Activated T-helper 9 cell treated with anti-CD3 and anti-CD28 coated beads, Interleukin-2, amount 50 U/mL, for 16 hours (primary cell): ENCODE measurements around the gene SIN3B.

Source experiments
- DNase-seq: peaks from one replicate; pipeline ENCODE4 v3.0.0-alpha.2; 2020; ENCODE audit warnings: low read depth

SIN3B gene

DNA sequence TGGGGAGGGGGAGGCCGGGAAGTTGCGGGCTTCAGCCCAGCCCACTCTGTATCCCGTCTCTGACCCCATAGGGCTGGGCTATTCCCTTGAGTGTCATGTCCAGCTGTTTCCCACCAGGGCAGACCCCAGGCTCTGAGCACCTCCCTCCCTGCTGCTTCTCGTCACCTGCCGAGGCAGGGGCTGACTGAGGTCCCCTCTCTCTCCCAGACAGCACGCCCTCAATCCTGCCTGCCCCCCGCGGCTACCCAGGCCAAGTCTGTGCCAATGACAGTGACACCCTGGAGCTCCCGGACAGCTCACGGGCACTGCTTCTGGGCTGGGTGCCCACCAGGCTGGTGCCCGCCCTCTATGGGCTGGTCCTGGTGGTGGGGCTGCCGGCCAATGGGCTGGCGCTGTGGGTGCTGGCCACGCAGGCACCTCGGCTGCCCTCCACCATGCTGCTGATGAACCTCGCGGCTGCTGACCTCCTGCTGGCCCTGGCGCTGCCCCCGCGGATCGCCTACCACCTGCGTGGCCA is 60.2 kb downstream of the SIN3B start:
- no peak for DNase-seq

DNA sequence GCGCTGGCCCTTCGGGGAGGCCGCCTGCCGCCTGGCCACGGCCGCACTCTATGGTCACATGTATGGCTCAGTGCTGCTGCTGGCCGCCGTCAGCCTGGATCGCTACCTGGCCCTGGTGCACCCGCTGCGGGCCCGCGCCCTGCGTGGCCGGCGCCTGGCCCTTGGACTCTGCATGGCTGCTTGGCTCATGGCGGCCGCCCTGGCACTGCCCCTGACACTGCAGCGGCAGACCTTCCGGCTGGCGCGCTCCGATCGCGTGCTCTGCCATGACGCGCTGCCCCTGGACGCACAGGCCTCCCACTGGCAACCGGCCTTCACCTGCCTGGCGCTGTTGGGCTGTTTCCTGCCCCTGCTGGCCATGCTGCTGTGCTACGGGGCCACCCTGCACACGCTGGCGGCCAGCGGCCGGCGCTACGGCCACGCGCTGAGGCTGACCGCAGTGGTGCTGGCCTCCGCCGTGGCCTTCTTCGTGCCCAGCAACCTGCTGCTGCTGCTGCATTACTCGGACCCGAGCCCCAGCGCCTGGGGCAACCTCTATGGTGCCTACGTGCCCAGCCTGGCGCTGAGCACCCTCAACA is 60.8 kb downstream of the SIN3B start:
- no peak for DNase-seq

DNA sequence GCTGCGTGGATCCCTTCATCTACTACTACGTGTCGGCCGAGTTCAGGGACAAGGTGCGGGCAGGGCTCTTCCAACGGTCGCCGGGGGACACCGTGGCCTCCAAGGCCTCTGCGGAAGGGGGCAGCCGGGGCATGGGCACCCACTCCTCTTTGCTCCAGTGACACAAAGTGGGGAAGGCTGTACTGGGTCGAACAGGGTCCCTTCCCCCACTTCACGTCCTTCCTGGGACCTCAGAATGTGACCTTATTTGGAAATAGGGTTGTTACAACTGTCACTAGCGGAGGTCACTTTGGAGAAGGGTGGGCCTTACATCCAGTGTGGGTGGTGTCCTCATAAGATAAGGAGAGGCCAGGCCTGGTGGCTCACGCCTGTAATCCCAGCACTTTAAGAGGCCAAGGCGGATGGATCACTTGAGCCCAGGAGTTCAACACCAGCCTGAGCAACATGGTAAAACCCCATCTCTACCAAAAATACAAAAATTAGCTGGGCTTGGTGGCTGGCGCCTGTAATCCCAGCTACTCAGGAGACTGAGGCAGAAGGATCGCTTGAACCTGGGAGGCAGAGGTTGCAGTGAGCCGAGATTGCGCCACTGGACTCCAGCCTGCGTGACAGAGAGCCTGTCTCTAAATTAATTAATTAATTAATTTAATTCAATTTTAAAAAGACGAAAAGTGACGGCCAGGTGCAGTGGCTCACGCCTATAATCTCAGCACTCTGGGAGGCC is 61.4 kb downstream of the SIN3B start:
- no peak for DNase-seq

DNA sequence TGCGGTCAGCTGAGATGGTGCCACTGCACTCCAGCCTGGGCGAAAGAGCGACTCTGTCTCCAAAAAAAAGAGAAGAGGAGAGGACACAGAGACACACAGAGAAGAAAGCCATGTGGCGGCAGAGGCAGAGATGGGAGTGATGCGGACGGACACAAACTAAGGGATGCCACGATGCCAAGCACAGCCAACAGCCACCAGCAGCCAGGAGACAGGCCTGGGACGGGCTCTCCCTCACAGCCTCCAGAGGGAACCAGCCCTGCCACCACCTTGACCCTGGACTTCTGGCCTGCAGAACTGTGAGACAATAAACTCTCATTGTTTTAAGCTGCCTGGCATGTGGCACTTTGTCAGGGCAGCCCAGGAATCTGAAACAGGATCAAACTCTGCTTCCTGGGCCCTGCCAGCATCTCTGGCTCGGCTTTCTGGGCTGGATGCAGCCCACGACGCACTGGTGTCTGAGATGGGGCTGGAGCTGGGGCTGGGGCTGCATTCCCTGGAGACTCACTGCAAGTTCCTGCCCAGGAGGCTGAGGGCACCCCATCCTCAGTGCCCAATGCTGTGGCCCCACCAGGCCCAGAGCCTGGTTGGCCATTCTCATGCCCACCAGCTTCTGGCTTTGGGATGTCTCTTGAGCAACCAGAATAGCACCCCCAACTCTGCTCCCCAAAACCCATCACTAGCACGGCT is 62.6 kb downstream of the SIN3B start:
- no peak for DNase-seq

DNA sequence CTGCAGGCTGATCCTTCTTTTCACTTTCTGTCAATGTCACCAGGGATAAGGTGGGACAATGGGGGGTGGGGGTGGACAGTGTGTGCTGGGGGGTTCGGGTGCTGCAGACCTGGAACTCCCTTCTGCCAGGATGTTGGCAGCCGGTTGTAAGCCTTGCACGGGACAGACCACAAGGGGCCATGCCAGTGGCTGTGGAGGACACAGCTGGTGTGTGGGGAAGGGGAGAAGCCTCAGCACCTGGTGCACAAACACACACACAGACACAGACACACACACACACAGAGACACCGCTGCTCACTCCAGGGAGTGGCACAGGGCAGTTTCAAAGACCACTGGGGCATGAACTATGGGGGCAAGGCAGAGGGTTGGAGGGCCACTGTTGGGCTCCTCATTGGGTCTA is 63.2 kb downstream of the SIN3B start:
- no peak for DNase-seq

DNA sequence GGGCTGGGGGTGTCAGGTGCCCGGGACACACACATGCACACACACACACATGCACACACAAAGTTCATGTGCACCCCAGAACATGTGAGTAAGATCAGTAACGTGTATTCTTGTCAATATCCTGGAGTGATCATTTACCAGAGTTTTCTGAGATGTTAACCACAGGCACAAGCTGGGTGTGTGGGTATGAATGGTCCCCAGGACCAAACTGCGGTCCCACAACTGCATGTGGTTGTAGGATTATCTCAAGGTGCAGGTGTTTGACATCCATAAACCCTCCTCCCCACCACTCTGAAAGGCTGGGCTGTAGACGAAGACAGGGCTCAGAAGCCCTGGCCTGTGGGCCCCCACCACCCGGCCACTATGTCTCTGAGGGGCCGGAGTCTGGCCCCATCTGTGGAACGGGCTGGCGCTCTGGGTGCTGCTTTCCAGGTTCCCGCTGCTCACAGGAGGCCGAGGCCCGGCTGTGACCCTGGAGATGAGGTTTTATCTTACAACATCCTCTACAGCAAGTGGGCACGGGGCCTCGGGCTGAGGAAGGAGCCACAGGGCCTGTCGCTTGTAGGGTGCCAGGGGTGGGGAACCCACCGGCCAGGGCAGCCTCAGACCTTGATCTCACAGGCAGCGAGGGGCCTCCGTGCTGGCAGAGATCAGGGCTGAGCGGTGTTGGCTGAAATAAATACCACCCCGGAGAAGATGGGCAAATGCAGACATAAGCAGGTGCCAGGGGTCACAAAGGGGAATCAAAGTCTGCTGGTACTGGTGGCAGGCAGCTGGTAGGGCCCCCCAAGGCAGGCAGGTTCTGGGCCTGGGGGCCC is 63.9 kb downstream of the SIN3B start:
- no peak for DNase-seq

DNA sequence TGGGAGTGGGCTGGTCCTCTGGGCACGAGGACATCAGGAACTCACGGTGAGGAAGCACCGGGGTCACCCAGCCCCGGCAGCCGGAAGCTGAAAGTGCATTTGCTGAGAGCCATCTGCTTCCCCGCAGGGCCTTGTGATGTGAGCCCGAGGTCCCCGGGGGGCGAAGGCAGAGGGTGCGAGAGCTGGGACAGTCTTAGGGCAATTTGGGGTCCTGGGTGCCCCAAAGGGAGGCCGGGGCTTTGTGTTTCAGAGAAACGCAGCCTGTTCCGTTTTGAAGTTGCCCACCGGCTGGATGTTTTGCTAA is 64.4 kb downstream of the SIN3B start:
- no peak for DNase-seq

DNA sequence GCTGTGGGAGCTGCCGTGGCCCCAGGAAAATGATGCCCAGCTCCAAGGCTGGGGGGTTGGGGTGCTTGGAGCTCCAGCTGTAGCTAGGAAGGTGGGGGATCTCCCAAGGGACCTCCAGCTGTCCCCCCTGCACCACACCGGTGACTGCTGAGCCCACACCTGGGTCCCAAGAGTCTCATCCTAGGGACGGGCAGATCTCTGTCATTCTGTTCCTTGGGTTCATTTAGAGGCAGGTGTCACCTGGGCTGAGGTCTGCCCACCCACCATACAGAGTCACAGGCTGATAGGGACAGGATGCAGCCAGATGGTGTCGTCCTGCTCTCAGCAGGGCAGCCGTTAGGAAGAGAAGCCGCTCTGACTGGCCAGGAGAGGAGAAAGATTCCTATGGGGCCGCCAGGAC is 64.9 kb downstream of the SIN3B start:
- no peak for DNase-seq

DNA sequence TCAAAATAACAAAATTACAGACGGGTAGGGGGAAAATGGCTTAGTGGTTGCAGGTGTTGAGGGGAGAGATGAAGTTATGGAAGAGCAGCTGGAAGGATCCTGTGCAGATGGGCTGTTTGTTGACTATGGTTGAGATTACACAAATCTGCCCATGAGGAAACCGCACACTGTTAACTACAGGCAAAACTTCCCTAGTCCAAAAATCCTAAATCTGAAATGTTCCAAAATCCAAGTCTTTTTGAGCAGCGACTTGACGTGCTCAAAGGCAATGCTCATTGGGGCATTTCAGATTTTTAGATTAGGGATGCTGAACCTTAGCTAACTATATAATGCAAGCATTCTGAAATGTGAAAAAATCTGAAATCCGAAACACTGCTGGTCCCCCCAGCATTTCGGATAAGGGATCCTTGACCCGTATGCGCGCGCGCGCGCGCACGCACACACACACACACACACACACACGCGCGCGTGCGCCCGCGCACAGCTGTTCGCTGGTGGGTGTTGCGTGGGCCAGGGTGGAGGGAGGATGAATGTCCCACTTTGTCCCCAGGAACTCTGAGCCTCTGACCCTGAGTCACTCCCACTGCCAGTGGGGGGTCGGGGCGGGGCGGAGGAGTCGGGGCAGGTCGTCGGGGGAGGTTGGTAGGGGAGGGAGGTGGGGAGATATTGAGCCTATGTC is 66.4 kb downstream of the SIN3B start:
- no peak for DNase-seq

DNA sequence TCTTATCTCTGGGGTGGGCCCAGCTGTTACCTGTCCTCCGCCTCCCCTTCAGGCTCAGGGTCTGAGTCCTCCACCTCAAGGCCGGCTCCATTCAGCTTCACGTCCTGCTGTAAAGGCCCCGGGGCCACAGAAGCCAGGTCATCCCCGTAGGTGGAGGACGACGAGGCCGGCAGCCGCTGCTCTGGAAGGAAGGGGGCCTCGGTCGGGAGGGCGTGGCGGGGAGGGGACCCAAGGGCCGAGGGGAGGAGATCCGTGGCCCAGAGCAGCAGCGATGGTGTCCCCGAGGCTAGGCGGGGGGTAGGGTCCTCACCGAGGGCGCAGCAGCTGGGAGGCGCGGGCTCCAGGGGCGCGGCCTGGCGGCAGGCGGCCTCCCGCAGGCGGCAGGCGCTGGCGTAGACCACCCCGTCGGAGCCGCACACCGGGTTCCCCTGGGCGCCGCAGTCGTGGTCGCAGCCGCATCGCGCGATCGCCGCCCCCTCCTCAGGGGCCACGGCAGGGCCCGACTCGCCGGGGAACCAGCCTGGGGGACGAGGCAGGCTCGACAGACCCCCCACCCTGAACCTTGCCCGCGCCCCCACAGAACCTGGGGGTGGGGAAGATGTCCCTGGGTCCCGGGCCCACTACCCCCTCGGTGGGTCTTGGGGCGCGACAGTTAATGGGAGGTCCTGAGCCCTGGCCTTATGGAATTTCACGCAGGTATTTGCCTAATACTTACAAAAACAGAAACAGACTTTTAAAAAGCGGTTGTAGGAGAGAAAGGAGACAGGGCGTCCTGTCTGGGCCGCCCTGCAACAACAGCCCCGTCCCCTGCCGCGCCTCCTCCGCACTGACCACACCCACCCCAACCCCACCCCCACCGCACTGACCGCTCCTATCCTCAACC is 67.2 kb downstream of the SIN3B start:
- DNase-seq = no peak

DNA sequence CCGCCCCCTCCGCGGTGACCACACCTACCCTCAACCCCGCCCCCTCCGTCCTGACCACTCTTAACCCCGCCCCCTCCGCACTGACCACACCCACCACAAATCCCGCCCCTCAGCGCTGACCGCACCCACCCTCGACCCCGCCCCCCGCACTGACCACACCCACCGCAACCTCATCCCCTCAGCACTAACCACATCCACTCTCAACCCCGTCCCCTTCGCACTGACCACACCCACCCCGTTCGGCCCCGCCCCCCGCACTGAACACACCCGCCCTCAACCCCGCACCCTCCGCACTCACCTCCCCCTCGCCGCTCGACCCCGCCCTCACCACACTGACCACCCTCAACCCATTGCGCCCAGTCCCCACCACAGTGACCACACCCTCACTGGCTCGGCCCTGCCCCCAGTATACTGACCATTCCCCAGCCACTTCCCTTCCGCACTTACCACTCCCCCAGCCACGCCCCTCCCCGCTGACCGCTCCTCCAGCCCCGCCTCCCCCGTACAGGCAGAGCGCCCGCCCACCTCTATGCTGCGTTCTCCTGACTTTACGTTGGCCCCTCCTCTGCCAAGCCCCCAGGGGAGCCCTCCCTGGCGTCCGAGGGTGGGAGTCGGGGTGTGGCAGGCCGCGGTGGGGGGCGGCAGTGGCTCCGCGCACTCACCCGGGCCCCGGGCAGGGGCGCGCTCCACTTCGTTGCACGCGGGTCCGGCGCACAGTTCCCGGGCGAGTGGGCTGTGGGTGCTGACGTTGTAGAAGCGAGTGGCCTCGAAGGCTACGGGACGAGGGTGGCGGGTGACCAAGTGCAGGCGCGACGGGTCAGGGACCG is 68.0 kb downstream of the SIN3B start:
- DNase-seq = peak; percentile 40

DNA sequence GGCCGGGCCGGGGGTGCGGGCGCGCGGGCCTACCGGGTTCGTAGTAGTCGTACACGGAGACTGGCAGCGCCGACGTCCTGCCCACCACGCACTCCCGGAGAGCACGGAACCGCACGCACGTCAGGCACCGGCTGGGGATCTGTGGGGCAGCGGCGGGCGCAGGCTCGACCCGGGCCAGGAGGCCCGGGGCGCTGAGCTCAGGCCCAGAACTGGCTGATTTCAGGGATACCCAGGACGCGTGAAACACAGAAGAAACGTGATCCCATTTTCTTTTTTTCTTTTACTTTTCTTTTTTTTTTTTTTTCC is 68.6 kb downstream of the SIN3B start:
- no peak for DNase-seq

DNA sequence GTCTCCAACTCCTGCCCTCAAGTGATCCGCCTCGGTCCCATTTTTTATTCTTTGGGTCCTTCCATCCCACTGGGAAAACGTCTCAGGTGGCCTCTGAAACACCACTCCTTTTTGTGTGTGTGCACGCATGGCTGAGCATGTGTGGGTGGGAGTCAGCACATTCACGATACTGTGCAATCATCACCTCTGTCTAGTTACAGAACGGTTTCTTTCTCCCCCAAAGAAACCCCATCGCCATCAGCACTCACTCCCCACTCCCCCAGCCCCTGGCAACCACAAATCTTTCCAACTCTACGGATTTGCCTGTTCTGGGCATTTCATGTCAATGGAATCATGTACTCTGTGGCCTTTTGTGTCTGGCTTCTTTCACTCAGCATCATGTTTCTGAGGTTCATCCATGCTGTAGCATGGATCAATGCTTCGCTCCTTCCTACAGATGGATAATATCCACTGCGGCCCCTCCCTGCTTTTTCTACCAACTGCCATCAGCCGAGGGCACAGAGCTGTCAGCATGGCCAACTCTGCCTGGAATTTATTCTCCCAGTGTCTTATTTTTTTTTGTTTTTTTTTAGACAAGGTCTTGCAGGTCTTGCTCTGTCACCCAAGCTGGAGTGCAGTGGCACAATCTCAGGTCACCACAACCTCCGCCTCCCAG is 69.3 kb downstream of the SIN3B start:
- DNase-seq = no peak

DNA sequence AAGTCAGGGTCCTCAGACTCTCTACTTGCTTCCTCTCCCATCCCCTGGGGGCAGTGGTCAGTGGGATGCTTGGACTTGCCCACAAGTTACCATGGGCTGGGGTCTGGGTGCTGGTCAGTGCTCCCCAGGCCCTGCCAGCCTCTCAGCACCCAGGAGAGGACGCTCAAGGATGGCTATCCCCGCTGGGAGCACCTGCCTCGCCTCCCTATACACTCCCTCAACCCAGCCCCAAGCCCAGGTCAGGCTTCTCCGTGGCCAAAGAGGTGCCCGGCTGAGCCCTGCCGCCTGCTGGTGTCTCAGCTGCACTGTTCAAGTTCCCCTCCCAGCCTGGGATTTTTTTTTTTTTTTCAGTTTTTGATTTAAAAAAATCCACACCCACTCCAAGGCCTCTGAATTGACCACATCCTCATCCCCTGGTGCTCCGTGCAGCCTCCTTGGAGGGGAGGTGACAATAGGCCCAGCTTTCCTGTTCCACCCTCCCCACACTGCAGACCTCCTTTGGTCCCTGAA is 70.4 kb downstream of the SIN3B start:
- DNase-seq = no peak

DNA sequence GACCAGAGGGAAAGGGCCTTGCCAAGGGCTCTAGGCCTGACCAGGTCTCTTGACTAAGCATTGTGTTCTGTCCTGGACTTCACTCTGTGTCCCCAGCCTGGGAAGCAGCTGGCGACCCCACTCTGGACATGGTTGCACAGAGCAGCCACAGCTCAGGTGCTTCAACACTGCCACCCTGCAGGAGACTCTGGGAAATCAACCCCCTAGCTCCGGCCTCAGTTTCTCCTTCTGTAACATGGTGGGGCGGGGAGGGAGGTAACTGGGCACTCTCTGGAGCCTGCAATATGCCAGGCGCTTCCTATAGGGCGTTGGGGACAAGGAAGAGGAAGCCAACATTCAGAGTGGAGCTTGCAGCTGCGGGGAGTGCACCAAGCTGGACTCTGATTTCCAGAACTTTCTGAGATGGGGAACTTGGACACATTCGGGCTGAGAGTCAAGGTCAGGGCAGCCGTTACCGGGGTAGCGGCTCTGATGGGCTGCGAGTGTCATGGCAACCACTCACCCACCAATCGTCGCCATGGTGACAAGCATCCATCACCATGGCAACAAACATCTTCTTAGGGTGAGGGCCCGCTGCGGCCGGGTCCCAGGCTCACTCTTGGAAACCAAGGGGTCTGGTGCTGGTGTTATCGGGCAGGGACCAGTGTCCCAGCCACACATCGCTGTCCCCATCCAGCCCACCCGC is 72.4 kb downstream of the SIN3B start:
- DNase-seq = no peak

DNA sequence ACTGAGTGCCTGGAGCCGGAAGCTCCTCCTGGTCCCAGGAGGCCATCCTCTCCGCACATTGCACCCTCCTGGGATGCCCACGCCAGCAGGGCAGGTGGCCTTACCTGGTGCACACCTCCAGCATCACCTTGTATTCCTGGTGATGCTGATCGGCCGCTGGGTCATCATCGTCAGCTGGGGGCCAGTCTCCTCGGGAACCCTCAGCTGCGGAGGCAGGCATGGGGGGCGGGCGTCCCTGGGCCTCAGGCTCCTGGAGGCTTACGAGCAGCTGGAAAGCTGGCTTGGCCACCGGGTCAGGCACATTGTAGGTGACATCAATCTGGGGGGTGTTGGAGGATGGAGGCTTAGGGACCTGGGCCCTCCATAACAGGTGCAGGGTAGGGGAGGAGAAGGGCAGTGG is 73.3 kb downstream of the SIN3B start:
- DNase-seq = no peak

DNA sequence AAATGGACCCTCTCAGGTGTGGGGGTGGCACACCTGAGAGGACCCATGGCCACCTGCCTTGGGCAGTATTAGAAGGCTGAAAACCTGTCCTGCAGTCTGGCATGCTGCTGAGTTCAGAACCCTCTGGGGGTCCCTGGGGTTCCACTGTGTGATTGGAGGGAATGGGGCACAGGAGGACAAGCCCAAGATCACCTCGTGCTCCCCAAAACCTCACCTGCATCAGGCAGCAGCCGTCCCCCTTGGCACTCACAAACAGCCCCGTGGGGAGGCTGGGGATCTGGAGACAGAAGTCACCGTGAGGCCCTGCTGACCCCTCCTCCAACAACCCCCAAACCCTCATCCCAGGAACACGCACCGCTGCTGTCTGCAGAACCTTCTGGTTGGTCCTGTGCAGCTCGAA is 74.1 kb downstream of the SIN3B start:
- DNase-seq = no peak

DNA sequence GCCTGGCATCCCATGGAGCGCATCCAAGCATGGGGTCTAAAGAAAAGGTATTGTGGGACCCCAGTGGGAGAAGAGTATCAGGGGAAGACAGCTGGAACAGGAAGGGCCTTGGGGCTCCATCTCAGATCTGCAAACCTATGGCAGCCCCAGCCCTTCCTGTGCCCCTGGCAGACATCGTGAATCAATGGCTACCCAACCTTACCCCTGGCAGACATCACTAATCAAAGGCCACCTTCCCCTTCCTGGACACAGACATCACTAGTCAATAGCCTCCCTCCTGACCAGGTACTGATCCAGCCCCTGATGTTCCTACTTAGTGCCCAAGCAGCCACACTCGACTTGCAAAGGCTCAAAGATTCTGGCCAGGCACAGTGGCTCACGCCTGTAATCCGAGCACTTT is 75.4 kb downstream of the SIN3B start:
- no peak for DNase-seq

DNA sequence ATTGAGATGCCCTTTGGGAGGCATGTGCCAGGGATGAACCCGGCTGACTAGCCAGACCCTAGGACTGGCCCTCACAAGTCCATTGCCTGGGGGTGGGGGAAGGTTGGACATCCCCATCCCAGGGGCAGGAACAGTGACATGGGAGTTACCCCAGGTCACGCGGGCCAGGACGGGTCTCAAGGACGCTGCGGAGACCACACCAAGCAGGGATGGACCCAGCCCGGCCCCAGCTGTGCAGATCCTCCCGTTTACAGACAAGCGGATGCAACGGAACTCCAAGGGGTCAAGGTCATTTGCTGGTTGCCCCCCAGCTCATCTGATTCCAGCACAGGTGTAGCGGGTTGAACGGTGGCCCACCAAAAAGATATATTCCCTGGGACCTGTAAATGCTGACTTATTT is 79.6 kb downstream of the SIN3B start:
- DNase-seq = no peak
